GM21367 (cell line): Measurements from ENCODE around the gene XYLT2.

Experiments used
- ATAC-seq: cut with Tn5 transposase; IDR thresholded peaks from one replicate; pipeline ENCODE4 v1.9.1; 2021; ENCODE audit not compliant: unreplicated experiment

XYLT2 gene

GRCh38 chr17:50348522-50349242 lies 2.8 kb downstream of the XYLT2 start:
- ATAC-seq = no peak

GRCh38 chr17:50349243-50349600 lies 3.3 kb downstream of the XYLT2 start:
- no peak for ATAC-seq

GRCh38 chr17:50350733-50351132 lies 4.8 kb downstream of the XYLT2 start:
- no peak for ATAC-seq

GRCh38 chr17:50352072-50352692 lies 6.3 kb downstream of the XYLT2 start:
- no peak for ATAC-seq

DNA sequence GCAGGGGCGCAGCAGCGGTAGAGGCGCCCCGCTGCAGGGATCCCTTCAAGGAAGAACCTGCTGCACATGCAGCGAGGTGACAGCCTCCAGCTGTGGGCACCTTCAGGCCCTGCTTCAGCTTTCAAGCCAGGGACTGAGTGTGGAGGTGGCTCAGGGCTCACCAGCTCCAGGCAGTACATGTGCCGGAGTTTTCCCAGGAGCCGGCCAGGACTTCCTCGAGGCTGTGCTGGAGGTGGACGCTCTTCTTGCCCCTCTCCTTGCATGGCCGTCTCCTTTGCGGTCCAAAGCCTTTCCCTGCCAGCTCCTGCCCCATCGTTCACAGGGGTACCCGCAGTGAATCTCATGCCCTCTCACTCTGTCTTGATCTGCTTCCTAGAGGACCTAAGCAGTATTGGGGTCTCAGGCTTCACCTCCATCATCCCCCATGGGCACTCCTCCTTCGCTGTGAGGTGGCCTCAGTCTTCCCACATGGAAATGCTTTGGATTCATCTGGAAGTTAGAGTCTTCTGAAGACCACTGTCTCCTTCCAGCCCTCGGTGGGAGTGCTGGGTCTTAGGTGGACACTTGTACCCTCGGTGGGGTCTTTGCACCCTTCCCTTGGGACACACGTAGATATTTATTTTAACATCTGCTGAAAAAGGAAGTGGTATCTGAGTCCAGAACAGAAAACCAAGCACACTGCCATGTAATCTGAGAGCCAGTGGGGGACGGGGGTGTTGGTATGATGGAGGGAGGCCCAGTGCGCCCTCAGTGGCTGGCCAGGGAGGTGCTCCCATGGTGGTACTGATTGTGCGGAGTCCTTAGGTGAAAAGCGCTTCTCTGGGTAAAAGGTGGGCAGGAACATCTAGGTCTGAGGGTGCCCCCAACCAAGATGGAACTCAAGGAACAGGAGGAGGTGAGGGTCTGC lies 7.0 kb downstream of the XYLT2 start:
- ATAC-seq = no peak

GRCh38 chr17:50353600-50354195 lies 7.8 kb downstream of the XYLT2 start:
- no peak for ATAC-seq

- ATAC-seq = no peak
Observed at GRCh38 chr17:50354198-50354597, 8.3 kb downstream of the XYLT2 start.

- ATAC-seq = no peak
Observed at GRCh38 chr17:50354776-50355175, 8.8 kb downstream of the XYLT2 start.

GRCh38 chr17:50355336-50355700 lies 9.4 kb downstream of the XYLT2 start:
- ATAC-seq = no peak

DNA sequence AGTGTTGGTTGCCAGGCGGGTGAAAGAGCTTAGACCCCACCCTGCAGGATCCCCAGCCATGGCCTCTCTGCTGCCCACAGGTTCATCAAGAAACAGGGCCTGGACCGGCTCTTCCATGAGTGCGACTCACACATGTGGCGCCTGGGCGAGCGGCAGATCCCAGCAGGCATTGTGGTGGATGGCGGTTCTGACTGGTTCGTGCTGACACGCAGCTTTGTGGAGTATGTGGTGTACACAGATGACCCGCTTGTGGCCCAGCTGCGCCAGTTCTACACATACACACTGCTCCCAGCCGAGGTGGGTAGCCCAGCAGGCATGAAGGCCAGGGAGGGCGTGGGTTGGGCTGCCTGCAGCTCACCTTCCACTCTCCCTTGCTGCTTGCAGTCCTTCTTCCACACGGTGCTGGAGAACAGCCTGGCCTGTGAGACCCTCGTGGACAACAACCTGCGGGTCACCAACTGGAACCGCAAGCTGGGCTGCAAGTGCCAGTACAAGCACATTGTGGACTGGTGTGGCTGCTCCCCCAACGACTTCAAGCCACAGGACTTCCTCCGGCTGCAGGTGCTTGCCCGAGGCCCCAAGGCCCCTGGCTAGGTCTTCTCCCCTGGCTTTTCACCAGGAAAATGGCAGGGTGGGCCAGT lies 9.9 kb downstream of the XYLT2 start:
- ATAC-seq = no peak

DNA sequence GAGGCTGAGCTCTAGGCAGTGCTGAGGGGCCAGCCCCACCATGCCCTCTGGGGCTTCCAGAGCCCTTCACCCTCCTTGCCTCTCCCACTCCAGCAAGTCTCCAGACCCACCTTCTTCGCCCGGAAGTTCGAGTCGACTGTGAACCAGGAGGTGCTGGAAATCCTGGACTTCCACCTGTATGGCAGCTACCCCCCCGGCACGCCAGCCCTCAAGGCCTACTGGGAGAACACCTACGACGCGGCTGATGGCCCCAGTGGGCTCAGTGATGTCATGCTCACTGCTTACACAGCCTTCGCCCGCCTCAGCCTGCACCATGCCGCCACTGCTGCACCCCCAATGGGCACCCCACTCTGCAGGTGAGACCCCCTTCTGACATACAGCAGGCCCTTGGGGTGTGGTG lies 10.5 kb downstream of the XYLT2 start:
- no peak for ATAC-seq

DNA sequence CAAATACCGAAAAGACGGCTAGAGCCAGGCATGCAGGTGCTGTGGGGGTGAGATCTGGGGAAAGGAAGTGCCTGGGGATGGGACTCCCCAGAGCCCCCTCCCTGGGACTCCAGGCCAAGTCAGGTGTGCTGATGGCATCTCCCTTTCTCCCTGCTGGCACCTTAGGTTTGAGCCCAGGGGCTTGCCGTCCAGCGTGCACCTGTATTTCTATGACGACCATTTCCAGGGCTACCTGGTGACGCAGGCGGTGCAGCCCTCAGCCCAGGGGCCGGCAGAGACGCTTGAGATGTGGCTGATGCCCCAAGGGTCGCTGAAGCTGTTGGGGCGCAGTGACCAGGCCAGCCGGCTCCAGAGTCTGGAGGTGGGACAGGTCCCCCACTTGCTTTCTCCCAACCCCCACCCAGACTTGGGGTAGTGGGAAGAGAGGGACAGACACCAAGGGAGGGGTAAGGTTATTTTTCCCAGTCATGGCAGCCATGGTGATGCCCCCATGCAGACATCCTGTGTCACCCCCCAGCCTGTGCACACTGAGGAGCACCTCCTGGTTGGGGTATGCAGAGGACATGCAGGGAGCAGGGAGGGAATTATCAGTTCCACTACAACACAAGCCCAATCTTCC lies 11.1 kb downstream of the XYLT2 start:
- no peak for ATAC-seq

DNA sequence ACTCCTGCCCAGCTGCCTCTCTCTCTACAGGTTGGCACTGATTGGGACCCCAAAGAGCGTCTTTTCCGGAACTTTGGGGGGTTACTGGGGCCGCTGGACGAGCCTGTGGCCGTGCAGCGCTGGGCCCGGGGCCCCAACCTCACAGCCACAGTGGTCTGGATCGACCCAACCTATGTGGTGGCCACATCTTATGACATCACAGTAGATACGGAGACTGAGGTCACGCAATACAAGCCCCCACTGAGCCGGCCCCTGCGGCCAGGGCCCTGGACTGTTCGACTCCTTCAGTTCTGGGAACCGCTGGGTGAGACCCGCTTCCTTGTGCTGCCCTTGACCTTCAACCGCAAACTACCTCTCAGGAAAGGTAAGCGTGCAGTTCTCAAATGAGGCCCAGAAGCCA lies 12.3 kb downstream of the XYLT2 start:
- ATAC-seq = no peak

GRCh38 chr17:50359005-50359699 lies 13.2 kb downstream of the XYLT2 start:
- ATAC-seq = no peak

DNA sequence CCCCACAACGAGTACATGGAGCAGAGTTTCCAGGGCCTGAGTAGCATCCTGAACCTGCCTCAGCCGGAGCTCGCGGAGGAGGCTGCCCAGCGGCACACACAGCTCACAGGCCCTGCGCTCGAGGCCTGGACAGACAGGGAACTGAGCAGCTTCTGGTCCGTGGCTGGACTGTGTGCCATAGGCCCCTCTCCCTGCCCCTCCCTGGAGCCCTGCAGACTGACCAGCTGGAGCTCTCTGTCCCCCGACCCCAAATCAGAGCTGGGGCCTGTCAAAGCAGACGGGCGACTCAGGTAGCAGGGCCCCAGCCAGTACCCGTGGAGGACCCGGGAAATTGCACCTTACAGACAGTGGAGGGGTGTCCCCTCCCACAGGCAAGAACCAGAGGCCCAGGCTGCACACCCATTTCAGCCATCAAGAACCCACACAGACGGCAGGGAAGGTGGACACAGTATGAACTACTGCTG lies 14.1 kb downstream of the XYLT2 start:
- no peak for ATAC-seq

GRCh38 chr17:50360486-50361115 lies 14.7 kb downstream of the XYLT2 start:
- no peak for ATAC-seq

GRCh38 chr17:50361561-50362480 lies 15.9 kb downstream of the XYLT2 start:
- no peak for ATAC-seq

DNA sequence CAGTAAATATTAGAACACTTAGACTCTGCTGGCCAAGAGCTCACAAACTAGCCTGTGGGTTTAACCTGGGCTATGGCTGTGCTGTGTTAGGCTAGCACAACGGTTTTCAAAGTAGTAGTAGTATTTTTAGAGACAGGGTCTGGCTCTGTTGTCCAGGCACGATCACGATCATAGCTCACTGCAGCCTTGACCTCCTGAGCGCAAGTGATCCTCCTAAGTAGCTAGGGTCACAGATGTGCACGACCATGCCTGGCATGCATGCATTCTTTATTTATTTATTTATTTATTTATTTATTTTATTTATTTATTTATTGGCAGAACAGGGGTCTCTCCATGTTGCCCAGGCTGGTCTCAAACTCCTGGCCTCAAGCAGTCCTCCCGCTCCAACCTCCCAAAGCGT lies 16.7 kb downstream of the XYLT2 start:
- ATAC-seq = no peak
